GM21515 (cell line): ENCODE results near the gene PTPN1.
"Not testable (repeated sequence)": the region's sequence is repeated elsewhere in the genome, so short reads cannot be mapped to it uniquely, and the experiment has no call there.

Source experiments
- ATAC-seq: cut with Tn5 transposase; IDR thresholded peaks from one replicate; pipeline ENCODE4 v1.9.1; 2021; ENCODE audit not compliant: unreplicated experiment

The PTPN1 gene

DNA sequence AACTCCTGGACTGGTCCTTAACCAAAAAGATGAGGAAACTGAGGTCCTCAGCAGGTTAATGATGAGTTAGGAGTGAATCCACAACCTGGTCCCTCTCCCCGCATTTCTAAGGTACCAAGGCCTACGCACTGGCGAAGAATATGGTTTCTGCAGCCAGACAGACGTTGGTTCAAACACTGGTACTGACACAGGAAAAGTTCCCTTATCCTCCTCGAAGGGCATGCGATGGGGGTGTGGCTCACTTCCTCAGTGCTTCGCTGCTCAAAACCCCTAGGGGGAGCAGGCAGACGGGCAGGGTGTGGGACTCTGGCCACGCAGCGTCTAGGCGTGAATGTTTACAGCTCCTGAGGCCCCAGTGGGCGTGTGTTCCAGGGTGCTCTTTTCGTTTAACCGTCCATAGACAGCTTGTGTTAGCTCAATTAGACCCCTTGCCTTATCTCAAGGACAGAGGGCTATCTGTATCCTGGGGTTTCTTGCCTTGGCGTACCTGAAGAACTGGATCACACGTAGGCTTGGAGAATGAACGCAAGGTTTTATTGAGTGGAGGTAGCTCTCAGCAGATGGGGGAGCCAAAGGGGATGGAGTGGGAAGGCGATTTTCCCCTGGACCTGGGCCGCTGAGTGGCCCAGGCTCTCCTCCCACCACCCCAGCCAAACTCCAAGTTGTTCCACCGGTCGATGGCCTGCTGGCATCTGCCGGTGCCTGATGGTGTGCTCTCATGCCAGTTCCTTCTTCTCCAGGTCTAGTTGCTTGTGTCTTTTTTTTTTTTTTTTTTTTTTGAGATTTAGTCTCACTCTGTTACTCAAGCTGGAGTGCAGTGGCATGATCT lies 31.8 kb upstream of the PTPN1 start:
- no peak for ATAC-seq

GRCh38 chr20:50481741-50482140 lies 28.4 kb upstream of the PTPN1 start:
- ATAC-seq: no peak

- ATAC-seq: no peak
Observed at GRCh38 chr20:50482396-50482981, 27.7 kb upstream of the PTPN1 start.

DNA sequence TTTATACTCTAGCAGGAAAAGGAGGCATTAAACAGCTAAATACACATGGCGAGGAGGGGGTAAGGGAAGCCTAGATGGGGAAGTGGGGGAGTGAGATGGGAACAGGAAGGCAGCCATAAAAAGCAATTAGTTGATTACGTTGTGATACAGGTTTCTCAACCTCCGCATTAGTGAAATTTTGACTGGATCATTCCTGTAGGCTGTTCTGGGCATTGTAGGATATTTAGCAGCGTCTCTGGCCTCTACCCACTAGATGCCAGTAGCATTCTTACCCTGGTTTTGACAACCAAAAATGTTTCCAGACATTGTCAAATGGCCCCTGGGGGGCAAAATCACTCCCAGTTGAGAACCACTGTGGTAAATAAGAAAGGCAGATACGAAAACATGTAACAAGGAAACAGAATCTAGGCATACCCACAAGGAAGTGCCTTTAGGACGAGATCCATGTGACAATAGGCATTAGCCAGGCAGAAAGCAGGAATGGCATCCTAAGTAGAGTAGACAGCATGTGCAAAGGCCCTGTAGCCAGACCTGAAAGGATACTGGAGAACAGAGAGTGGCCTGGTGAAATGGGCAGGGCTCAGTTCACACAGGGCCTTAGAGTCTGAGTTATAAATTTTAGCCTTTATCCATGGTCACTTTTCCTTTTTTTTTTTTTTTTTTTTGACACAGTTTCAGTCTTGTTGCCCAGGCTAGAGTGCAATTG lies 25.8 kb upstream of the PTPN1 start:
- no peak for ATAC-seq

- no peak for ATAC-seq
Observed at GRCh38 chr20:50487397-50487796, 22.8 kb upstream of the PTPN1 start.

DNA sequence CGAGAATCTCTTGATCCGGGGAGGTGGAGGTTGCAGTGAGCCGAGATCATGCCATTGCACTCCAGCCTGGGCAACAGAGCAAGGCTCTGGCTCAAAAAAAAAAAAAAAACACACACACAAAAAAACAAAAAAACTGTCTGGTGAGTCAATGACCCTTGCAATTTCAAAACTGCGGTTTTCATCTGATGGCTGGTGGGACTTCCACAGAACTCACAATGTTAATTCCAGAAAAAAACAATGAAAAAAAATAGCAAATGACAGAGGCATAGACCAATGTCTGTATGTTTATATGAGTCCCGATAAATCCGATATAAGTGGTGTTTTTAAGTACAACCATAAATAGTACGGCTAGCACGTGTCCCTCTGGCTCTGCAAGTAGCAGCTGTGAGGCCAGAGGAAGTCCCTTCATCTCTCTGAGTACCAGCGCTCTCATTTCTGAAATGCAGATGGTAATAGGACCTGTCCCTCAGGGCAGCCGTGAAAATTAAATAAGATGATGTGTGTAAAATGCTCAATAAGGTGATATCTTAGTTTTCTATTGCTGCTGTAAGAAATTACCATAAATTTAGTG lies 21.9 kb upstream of the PTPN1 start:
- peak; percentile 59 for ATAC-seq

DNA sequence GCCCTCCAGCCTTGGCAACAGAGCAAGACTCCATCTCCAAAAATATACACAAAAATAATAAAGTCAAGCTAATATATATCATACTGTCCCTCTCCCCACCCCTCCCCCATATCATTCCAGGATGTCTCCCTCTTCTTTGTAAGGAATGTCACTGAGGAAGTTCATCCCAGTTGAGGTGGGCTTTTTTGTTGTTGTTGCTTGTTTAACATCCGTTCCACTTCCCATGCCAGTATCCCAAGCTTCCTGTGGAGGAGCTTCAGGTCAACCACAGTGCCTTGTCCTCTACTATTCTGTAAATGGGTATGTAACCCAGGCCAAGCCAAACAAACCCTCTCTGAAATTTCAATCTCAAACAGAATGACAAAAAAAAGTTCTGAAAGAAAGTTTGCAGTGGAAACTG lies 19.0 kb upstream of the PTPN1 start:
- no peak for ATAC-seq

DNA sequence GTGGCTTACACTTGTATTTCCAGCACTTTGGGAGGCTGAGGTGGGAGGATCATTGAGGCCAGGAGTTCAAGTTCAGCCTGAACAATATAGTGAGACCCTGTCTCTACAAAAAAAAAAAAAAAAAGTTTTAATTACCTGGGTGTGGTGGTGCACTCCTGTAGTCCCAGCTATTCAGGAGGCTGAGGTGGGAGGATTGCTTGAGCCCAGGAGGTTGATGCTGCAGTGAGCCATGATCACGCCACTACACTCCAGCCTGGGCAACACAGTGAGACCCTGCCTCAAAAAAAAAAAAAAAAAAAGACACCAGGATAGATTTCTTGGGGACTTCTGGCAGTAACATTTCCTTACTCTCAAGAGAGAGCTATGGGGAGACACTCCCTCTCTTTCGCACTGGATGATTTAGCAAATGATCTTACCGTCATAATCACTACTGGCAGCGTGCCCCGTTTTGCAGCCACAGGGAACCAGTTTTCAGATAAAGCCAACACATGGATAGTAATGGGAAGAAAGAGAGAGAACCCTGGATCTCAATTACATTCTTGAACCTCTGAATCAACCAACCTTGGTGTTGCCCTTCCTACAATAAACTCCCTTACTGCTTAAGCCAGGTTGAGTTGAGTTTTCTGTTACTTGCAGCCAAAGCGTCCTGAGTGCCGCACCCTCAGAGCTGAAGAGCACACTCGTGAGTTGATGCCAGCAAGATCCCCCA lies 18.1 kb upstream of the PTPN1 start:
- no peak for ATAC-seq

DNA sequence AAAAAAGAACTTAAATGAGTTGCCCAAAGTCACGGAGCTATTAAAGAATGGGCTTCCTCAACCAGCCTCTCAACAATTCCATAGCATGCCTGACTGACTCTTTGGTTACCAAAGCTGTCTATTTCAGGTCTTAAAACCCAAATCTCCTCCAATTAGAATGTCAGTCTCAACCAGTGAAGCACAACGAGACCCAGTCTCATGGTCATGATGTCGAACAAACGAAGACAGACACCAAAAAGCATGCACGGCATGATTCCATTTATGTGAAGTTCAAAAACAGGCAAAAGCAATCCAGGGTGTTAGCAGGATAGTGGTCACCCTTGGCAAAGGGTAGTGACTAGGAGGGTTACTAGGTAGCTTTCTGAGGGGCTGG lies 16.3 kb upstream of the PTPN1 start:
- no peak for ATAC-seq

GRCh38 chr20:50494428-50494827 lies 15.8 kb upstream of the PTPN1 start:
- no peak for ATAC-seq

- ATAC-seq: no peak
Observed at GRCh38 chr20:50496773-50497385, 13.3 kb upstream of the PTPN1 start.

DNA sequence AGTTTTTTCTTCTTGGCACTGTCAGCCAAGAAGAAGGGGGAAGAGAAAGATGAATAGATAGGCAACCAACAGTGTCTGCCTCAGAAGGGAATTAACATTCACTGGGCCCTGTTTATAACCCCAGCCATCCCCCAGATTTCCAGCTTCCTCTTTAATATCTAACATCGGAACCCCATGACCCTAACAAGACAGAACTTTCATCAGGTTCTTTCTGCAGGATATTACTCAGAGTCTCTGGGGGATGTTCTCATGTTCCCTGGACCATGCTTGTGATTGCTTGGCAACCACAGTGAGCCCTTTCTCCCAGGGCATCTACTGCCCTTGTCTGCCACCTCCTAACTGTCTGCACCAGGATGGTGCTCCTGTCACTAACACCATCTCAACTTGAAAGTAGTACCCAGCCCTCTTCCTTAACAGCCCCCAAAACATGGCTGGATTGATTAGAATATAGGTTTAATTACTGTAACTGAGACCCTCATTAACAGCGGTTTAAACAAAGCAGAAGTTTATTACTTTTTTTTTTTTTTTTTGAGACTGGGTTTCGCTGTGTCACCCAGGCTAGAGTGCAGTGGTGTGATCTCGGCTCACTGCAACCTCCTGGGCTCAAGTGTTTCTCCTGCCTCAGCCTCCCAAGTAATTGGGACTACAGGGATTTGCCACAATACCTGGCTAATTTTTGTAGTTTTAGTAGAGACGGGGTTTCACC lies 12.0 kb upstream of the PTPN1 start:
- ATAC-seq: no peak

- ATAC-seq: no peak
Observed at GRCh38 chr20:50499938-50500337, 10.2 kb upstream of the PTPN1 start.

- ATAC-seq: no peak
Observed at GRCh38 chr20:50501972-50502745, 8.0 kb upstream of the PTPN1 start.

GRCh38 chr20:50504231-50504823 lies 5.9 kb upstream of the PTPN1 start:
- ATAC-seq: no peak

DNA sequence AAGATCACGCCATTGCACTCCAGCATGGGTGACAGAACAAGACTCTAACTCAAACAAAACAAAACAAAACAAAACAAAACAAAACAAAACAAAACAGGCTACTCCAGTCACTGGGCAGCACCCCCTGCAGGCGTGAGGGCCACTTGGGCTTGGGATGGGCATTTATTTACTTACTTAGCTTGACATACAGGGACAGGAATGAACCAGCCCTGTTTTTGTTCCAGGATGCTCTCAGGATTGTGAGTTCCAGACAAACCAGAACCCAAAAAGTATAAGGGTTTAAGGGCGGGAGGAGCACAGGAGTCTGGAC lies 4.0 kb upstream of the PTPN1 start:
- no peak for ATAC-seq

- not testable (repeated sequence) for ATAC-seq
Observed at GRCh38 chr20:50507745-50508144, 2.4 kb upstream of the PTPN1 start.

DNA sequence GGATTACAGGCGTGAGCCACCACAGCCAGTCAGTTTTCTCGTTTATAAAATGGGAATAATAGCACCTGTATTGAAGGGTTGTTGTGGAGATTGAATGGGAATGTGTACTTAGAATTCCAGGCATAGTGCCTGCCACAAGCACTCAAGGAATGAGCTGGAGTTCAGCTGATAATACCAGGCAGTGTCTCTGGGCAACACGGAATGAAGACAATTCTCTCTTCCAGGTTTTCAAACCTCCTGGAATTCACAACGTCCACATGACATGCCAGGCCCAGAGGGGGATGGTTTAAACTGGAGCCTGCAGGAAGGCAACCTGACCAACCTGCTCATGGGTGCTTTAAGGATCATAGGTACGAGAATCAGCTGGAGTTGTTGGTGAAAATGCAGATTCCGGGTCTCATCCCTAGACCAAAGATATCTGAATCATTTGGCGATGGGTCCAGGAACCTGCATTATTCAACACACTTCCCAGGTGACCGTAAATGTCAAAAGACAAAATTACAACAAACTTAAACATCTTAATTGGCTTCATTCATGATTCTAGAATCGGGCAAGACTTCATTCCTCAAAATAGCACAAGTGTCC lies 1.9 kb upstream of the PTPN1 start:
- ATAC-seq: no peak
